PC-3 (cell line): ENCODE data around the gene METRN.

Source experiments
- EZH2 ChIP-seq: fragments of 300-600 bp; sonication (generic); IDR thresholded peaks from one replicate; pipeline ENCODE4 v1.6.1; 2017; ENCODE audit warnings: antibody characterized with exemption, mild to moderate bottlenecking, low read length; ENCODE audit not compliant: unreplicated experiment
- TF ChIP-seq, protein P1 (sequence below): fragments of 300-600 bp; sonication (generic); conservative IDR thresholded peaks from 2 replicates; pipeline ENCODE4 v1.5.1; 2017; ENCODE audit warnings: antibody characterized with exemption, low read depth, mild to moderate bottlenecking, low read length

DNA sequence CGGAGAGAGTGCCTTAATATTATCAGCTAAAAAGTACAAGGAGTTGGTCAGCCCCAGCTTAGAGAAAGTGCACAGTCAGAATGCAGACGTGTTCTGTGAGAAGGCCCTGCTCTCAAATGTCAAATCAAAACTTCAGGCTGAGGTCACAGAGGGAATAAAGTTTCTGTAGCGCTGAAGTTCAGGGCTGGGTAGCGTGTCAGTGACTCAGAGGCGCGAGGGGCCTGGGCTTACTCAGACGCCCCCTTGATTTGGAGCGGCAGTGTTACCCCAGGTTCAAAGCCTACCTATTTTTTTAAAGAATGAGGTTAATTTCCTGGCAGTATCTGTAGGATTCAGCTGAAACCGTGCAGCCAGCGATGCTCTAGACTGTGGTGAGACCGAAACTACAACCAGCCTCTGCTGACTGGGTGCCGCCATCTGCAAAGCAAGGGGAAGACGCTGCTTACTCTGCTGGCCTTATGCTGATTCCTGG lies 21.1 kb downstream of the METRN start:
- TF ChIP-seq, protein P1, sequence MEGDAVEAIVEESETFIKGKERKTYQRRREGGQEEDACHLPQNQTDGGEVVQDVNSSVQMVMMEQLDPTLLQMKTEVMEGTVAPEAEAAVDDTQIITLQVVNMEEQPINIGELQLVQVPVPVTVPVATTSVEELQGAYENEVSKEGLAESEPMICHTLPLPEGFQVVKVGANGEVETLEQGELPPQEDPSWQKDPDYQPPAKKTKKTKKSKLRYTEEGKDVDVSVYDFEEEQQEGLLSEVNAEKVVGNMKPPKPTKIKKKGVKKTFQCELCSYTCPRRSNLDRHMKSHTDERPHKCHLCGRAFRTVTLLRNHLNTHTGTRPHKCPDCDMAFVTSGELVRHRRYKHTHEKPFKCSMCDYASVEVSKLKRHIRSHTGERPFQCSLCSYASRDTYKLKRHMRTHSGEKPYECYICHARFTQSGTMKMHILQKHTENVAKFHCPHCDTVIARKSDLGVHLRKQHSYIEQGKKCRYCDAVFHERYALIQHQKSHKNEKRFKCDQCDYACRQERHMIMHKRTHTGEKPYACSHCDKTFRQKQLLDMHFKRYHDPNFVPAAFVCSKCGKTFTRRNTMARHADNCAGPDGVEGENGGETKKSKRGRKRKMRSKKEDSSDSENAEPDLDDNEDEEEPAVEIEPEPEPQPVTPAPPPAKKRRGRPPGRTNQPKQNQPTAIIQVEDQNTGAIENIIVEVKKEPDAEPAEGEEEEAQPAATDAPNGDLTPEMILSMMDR, result no peak
- no peak for TF ChIP-seq EZH2
